GM12892 (cell line): Measurements from ENCODE around the gene C1QTNF12.

Experiments
- DNase-seq: peaks from one replicate; pipeline ENCODE4 v3.0.0; 2011; ENCODE audit not compliant: insufficient read length
- FAIRE-seq: peaks from 2 replicates; lab custom pipeline; 2011; peaks lifted over from hg19 to GRCh38; lab: Jason Lieb, UNC
- POLR2A ChIP-seq: IDR thresholded peaks from 2 replicates; pipeline ENCODE4 v1.6.1; 2011; ENCODE audit warnings: low read depth, low read length, control low read depth
- POLR2AphosphoS5 ChIP-seq: IDR thresholded peaks from 2 replicates; pipeline ENCODE4 v1.6.1; 2011; ENCODE audit warnings: low read depth, low read length, control low read depth
- TAF1 ChIP-seq: IDR thresholded peaks from 2 replicates; pipeline ENCODE4 v1.6.1; 2011; ENCODE audit warnings: low read depth, mild to moderate bottlenecking, control low read depth, low read length, borderline replicate concordance

Gene C1QTNF12

DNA sequence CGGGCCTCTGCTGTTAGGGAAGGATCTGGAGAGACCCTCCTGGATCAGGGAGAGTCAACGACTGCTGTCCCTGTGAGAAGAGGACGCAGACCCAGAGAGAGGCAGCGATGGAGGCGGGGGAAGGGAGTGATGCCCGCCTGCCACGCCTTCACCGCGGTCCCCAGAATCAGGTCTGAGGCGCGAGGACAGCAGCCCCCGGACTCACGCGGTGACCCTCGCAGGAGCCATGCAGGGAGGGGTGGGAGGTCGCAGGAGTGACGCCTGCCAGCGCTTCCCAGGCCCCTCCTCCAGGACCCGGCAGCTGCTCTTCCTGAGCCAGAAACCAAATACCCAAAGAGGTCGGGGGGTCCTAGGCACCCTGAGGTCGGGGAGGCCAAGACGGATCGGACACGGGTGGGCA, 26.3 kb downstream of the C1QTNF12 start:
- FAIRE-seq (no peak), DNase-seq (no peak)
- TF ChIP-seq POLR2A (no peak), TAF1 (no peak), POLR2AphosphoS5 (no peak)

DNA sequence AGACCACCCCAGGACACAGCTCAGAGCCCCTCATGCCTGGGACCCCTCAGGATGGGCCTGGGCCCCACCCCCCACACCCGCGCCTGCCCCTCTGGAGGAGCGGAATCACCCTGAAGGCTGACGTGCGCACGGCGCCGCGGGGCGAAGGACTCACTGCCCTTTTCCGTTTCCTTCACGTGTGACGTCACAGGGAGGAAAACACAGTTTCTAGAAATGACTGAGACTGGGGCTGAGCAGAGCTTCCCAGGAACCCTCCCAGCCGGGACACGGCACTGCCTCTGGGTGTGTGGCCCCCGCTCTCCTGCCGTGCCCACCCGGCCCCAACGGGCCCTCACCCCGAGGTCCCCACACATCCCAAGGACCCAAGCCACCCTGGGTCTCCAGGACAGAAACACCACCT, 27.2 kb downstream of the C1QTNF12 start:
- FAIRE-seq (no peak), DNase-seq (no peak)
- TF ChIP-seq TAF1 (no peak), POLR2A (no peak), POLR2AphosphoS5 (no peak)

DNA sequence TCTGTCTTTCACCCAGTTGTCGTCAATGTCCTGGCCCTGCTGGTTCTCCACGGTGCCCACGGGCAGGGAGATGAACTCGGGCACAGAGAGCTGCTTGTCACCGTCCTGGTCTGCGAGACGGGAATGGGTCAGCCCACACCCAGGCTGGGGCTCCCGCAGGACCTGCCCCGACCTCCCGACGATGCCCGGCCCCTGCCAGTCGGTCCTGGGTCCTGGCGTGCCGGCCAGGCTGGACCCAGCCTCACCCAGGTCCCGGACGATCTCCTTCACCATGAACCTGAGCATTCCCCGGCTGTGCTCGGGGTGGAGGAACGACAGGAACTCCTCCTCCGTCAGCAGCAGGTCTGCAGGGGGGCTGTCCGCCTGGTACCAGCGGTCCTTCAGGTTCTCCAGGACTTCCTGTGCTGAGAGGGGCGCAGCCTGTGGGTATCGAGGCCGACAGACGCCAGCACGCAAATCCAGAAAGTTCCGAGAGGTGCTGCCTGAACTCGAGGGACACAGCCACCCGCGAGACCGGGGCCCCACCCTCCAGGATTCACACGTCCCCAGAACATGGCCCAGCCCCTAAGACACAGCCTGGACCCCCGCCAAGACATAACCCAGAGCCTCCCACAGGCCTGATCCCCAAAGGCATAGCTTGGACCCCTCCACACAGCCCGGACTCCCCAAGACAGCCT, 27.9 kb downstream of the C1QTNF12 start:
- no peak for FAIRE-seq
- no peak for DNase-seq
- TF ChIP-seq TAF1 (no peak), POLR2A (no peak), POLR2AphosphoS5 (no peak)

GRCh38 chr1:1217621-1218523, 28.6 kb downstream of the C1QTNF12 start:
- no peak for DNase-seq
- no peak for FAIRE-seq

GRCh38 chr1:1216770-1217620, 29.5 kb downstream of the C1QTNF12 start:
- FAIRE-seq (no peak), DNase-seq (no peak)
- TF ChIP-seq TAF1 (no peak), POLR2AphosphoS5 (no peak), POLR2A (no peak)

More at GRCh38 chr1:1217621-1218523, 28.6 kb downstream of the C1QTNF12 start:
- TF ChIP-seq POLR2AphosphoS5 (0 out of 2 replicates have a peak, but pooled peaks have one; percentile 25), POLR2A (no peak), TAF1 (no peak)

DNA sequence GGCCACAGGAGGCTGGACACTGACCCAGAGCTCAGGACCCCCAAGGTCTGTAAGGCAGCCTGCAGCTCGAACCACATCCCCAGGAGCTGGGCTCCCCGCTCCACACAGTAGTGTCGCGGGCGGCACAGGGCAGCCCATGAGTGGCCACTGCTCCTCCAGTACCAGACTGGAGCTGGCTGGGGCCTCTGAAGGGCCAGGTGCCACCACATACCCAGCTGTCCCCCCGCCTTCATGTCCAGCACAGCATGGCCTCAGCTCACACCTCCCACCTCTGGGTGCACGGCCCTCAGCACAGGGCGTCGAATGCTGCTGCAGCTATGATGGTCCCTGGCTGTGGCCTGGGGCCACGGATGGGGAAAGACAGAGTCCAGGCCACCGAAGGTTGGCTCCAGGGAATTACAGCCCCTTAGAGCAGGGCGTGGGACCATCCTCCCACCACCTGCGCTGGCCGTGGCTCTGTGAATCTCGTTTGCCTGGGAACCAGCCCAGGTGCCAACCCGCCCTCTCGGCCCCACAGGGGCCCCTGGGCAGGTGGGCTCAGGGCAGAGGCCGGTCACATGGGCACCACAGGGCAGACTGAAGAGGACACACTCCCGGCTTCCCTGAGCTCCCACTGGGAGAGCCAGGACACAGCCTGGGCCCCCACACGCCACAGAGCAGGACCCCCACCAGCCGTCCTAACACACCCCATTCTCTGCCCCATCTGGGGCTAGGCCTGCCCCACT, 30.5 kb downstream of the C1QTNF12 start:
- peak; percentile 18; the same call in 1 of the 2 replicates for TF ChIP-seq POLR2AphosphoS5
- TF ChIP-seq TAF1: no peak
- FAIRE-seq: no peak
- DNase-seq: no peak

DNA sequence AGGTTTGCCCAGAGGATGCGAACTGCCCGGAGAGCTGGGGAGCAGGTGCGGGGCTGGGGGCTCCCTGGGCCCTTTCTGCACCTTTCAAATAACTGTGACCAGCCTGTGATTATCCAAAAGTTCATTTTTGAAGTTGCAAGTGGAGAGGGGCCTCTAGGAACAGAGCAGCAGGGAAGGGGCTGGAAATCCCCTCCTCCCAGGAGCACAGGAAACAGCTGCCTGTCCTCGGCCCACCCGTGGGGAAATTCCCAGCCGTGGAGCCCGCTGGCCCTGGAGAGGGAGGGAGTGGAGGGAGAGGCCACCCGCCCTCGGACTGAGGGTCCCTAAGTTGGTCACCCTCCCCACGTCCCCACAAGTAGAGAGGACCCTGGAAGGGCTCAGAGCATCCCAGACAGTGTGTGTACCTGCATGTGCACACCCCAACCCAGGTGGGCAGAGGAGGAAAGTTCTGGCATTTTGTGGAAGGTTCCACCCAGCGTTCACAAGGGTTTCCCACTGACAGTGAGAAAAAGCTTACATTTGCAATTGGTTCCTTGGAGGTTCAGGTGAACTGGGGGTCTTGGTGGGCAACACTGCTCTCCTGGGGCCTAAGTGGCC, 31.3 kb downstream of the C1QTNF12 start:
- no peak for DNase-seq
- FAIRE-seq: peak; percentile 90
- TF ChIP-seq TAF1: no peak
- no peak for TF ChIP-seq POLR2A
- no peak for TF ChIP-seq POLR2AphosphoS5

- FAIRE-seq (peak; percentile 76), DNase-seq (no peak)
- no peak for TF ChIP-seq POLR2AphosphoS5
- TF ChIP-seq TAF1: no peak
- no peak for TF ChIP-seq POLR2A
Observed at GRCh38 chr1:1213345-1214265, 32.9 kb downstream of the C1QTNF12 start, which contains the start of gene TNFRSF4. TNFRSF4 (minus strand) TSS chr1:1214153; CDS start chr1:1214127, 26 bp downstream.

GRCh38 chr1:1212780-1213344, 33.7 kb downstream of the C1QTNF12 start:
- no peak for DNase-seq
- peak; percentile 9 for FAIRE-seq
- no peak for TF ChIP-seq TAF1
- TF ChIP-seq POLR2AphosphoS5: no peak
- no peak for TF ChIP-seq POLR2A
